ENCODE data around the gene TCF4.

- TF ChIP-seq ZNF546 (CRISPR knock-in tag; conservative IDR thresholded peaks at IDR 0.05) (no peak), HMGXB4 (CRISPR knock-in tag; IDR thresholded peaks at IDR 0.05; ENCODE audit: borderline replicate concordance in 1 of 2, low read depth in 1 of 2) (no peak), CREB1 (IDR thresholded peaks at IDR 0.05) (no peak), CREB1 (CRISPR knock-in tag; IDR thresholded peaks at IDR 0.05) (no peak)
Measured at GRCh38 chr18:55228707-55229106, 359.3 kb downstream of the TCF4 start.

Measured in HepG2 (cell line).